Kidney epithelial cell (primary cell): ENCODE measurements around the gene FOXA3. TPM values are rescaled to one million over a fixed set of nuclear protein-coding genes. Genes with fewer than 3 reads are reported as not detected.
"Not testable (repeated sequence)": the region's sequence is repeated elsewhere in the genome, so short reads cannot be mapped to it uniquely, and the experiment has no call there.

ENCODE experiments used
- DNase-seq: peaks from one replicate; pipeline ENCODE4 v3.0.0-alpha.2; 2010; ENCODE audit warnings: low read depth
- H3K27me3 ChIP-seq: 2 replicates; pipeline ENCODE4 v1.6.0; 2011; ENCODE audit warnings: low read length; ENCODE audit not compliant: control insufficient read depth, insufficient read depth
- H3K36me3 ChIP-seq: 2 replicates; pipeline ENCODE4 v1.5.1; 2011; ENCODE audit warnings: low read length; ENCODE audit not compliant: control insufficient read depth, insufficient read depth
- H3K4me3 ChIP-seq: 2 replicates; pipeline ENCODE4 v1.5.1; 2011; ENCODE audit warnings: low read depth, mild to moderate bottlenecking, control low read depth, low read length
- total RNA-seq: library from RNA; depleted of rRNA; stranded (reverse); fragments of >200 nt; gene quantifications from 2 replicates; pipeline ENCODE4 v1.2.3, GENCODE V29; 2015
- TF ChIP-seq, protein P1 (sequence below): IDR thresholded peaks from 2 replicates; pipeline ENCODE4 v1.5.1; 2011; ENCODE audit warnings: mild to moderate bottlenecking, moderate library complexity, low read length, control low read depth, inconsistent platforms; ENCODE audit not compliant: insufficient read depth, poor library complexity, severe bottlenecking

Gene FOXA3
- total RNA-seq, 1 donor from 2014 or later, result 0.50 TPM

DNA sequence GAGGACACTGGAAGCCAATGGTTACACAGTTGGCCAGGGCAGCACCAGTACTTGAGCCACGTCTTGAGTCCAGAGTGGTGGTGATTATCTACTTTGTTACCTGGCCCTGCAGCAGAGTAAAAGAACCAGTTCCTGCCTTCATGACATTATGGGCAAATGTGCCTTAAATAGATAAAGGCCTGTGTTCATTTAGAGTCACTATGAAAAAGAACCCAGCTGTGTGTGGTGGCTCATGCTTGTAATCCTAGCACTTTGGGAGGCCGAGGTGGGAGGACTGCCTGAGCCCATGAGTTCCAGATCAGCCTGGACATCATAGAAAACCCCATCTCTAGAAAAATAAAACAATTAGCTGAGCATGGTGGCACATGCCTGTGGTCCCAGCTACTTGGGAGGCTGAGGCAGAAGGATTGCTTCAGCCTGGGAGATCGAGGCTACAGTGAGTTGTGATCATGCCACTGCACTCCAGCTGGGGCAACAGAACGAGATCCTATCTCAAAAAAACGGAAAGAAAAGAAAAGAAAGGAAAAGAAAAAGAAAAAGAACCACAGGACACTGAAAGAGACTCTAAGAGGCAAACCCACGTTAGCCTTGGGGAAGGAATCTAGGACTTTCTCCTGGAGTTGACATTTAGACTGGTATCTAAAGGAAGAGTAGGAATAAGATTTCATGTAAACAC lies 25.2 kb downstream of the FOXA3 start:
- no peaks in the 10 kb centered on the region for H3K36me3 ChIP-seq
- no peak for DNase-seq
- TF ChIP-seq, protein P1, sequence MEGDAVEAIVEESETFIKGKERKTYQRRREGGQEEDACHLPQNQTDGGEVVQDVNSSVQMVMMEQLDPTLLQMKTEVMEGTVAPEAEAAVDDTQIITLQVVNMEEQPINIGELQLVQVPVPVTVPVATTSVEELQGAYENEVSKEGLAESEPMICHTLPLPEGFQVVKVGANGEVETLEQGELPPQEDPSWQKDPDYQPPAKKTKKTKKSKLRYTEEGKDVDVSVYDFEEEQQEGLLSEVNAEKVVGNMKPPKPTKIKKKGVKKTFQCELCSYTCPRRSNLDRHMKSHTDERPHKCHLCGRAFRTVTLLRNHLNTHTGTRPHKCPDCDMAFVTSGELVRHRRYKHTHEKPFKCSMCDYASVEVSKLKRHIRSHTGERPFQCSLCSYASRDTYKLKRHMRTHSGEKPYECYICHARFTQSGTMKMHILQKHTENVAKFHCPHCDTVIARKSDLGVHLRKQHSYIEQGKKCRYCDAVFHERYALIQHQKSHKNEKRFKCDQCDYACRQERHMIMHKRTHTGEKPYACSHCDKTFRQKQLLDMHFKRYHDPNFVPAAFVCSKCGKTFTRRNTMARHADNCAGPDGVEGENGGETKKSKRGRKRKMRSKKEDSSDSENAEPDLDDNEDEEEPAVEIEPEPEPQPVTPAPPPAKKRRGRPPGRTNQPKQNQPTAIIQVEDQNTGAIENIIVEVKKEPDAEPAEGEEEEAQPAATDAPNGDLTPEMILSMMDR, result no peak
- no peak overlapping the region for H3K4me3 ChIP-seq
- no peaks in the 10 kb centered on the region for H3K27me3 ChIP-seq

DNA sequence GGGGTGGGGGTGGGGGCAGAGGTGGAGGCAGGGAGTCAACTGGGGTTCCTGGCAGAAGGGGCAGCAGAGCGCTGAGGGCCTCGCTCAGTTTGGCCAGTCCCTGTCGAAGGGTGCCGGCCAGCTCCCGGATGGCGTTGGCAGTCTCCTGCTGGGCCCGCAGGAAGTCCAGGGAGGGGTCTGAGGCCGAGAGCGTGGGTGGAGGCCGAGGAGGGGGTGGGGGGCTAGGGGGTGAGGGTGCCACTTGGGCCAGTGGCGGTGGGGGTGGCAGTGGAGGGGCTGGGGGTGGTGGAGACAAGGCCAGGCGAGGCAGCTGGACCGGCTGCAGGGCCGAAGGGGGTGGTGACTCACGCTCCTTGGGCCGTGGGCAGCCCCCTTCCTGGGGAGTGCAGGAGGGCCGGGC lies 26.8 kb downstream of the FOXA3 start:
- TF ChIP-seq, protein P1, result no peak
- no peak for DNase-seq
- Histone ChIP-seq H3K4me3 (no peak overlapping the region), H3K27me3 (no peaks in the 10 kb centered on the region), H3K36me3 (no peaks in the 10 kb centered on the region)

DNA sequence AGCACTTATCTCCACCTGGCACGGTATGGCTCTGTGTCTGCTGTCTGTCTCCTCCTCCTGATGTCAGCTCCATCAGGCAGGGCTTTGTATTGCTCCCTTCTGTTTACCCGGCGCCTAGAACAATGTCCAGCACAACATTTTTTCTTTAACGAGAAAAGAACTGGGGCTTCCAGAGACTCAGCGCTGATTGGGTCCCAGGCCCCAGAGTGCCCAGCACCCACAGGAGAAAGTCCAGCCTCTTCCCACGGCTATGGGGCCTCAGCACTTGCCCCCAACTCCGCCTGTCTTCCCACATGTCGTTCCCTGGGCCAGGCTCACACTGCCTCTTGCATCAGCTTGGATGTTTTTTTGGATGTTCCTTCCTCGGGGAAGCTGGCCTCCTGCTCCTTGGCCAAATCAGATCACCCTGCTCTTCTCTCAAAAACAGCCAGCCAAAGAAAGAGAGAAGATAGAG lies 31.4 kb downstream of the FOXA3 start:
- TF ChIP-seq, protein P1, result no peak
- Histone ChIP-seq H3K4me3 (no peak overlapping the region), H3K27me3 (no peaks in the 10 kb centered on the region), H3K36me3 (peaks cover 1% of the 10 kb centered on the region)
- no peak for DNase-seq

DNA sequence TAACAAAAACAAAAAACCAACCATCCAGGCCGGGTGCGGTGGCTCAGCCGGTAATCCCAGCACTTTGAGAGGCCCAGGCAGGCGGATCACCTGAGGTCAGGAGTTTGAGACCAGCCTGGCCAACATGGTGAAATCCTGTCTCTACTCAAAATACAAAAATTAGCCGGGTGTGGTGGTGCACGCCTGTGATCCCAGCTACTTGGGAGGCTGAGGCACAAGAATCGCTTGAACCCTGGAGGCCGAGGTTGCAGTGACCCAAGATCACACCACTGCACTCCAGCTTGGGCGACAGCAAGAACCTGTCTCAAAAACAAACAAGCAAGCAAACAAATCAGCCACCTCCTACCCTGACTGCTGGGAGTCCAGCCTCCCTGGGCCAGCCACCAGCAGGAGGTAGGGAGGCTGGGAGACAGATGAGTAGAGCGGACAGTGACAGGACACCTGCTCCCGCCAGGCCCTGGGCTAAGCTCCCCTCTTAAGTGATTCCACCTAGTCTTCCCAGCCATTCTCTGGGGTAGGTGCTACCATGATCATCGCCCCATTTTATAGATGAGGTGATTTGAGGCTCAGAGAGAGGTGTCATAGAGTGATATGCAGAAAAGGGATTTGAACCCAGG lies 32.0 kb downstream of the FOXA3 start:
- not testable (repeated sequence) for DNase-seq, H3K36me3 ChIP-seq, H3K4me3 ChIP-seq, H3K27me3 ChIP-seq

DNA sequence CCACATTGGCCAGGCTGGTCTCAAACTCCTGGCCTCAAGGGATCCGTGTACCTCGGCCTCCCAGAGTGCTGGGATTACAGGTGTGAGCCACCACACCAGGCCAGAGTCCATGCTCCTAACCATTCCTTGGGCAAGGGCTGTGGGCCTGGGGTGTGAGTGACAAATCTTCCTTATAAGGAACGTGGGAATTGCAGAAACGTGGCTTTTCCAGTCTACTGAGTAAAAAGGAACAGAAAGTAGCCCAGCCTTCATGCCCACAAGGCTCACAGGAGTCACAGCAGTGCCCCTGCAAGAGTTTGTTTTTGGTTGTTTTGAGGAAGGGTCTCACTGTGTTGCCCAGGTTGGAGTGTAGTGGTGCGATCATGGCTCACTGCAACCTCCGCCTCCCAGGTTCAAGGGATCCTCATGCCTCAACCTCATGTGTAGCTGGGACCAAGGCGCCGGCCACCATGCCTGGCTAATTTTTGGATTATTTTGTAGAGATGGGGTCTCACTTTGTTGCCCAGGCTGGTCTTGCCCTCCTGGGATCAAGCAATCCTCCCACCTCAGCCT lies 33.2 kb downstream of the FOXA3 start:
- TF ChIP-seq, protein P1, result no peak
- Histone ChIP-seq H3K27me3 (no peaks in the 10 kb centered on the region), H3K36me3 (peaks cover 1% of the 10 kb centered on the region), H3K4me3 (no peak overlapping the region)
- DNase-seq, result no peak

DNA sequence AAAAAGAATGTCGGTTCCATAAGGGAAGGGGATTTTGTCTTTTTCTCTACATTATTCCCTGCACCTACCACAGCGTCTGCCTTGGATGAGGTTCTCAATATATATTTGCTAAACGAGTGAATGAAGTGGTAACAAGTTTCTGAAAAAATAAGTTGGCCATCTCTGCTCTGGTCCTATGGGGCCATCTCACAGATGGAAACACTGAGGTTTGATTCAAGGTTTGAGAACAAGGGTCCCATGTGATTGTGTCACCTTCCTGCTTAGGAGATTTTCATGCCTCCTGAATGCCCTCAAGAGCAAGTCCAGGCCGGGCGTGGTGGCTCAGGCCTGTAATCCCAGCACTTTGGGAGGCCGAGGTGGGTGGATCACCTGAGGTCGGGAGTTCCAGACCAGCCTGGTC lies 35.1 kb downstream of the FOXA3 start:
- H3K27me3 ChIP-seq, result no peaks in the 10 kb centered on the region
- DNase-seq, result no peak
- H3K4me3 ChIP-seq, result no peak overlapping the region
- H3K36me3 ChIP-seq, result peaks cover 1% of the 10 kb centered on the region
- TF ChIP-seq, protein P1, result no peak
